ENCODE results near the gene ZC3H10. TPM values are rescaled to one million over a fixed set of nuclear protein-coding genes. Genes with fewer than 3 reads are reported as not detected.

ZC3H10 gene
- total and polyA plus RNA-seq, 4 donors = 1.8 to 9.6 (median 6.0) TPM

- no peaks in the 10 kb centered on the region for H3K4me1 ChIP-seq (ENCODE audit: control insufficient read depth in 1 of 2, insufficient read depth in 2 of 2, low read length in 2 of 2)
- no peaks in the 10 kb centered on the region for H3K9me3 ChIP-seq (ENCODE audit: control insufficient read depth, low read length)
- WGBS, 2 donors = 91% methylated on average over 6 of the region's 6 CpGs
- H3K4me3 ChIP-seq (ENCODE audit: low read length in 2 of 2) = no peak overlapping the region
- no peak overlapping the region for H3K27ac ChIP-seq (ENCODE audit: low read depth in 1 of 2, low read length in 2 of 2)
- intact Hi-C loops (cut with DNase I) = no loop called here
- no peak for ATAC-seq (ENCODE audit: low FRiP score)
- no peaks in the 10 kb centered on the region for H3K36me3 ChIP-seq (ENCODE audit: control insufficient read depth in 1 of 2, insufficient read depth in 2 of 2, low read length in 1 of 2)
- no peaks in the 10 kb centered on the region for H3K27me3 ChIP-seq (ENCODE audit: control insufficient read depth in 1 of 2, insufficient read depth in 2 of 2, low read length in 1 of 2)
- no peak for DNase-seq
Observed at GRCh38 chr12:56097738-56098137, 20.3 kb upstream of the ZC3H10 start.

- H3K36me3 ChIP-seq (ENCODE audit: control insufficient read depth in 1 of 2, insufficient read depth in 2 of 2, low read length in 1 of 2) = no peaks in the 10 kb centered on the region
- intact Hi-C loops (cut with DNase I) = no loop called here
Observed at GRCh38 chr12:56098592-56098991, 19.5 kb upstream of the ZC3H10 start.

DNA sequence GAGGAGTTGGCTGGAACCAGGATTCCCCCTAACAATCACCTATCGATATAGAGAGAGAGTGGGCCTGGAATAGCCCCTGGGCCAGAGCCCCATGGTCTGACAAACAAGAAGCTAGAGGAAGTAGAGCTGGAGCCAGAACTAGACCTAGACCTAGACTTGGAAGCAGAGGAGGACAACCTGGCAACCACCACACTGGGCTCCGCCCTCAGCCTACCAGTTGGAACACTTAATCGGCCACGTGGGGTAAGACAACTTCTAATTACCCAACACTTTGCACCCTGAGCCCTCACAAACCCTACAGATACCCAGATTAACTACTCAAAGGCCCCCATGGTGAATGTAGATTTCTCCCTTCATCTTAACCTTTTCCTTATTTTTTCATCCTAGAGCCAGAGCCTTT is 18.3 kb upstream of the ZC3H10 start:
- Histone ChIP-seq H3K4me1 (ENCODE audit: control insufficient read depth in 1 of 2, insufficient read depth in 2 of 2, low read length in 2 of 2) (peaks cover 0 to 4% of the 10 kb centered on the region in 2 donors), H3K9me3 (ENCODE audit: control insufficient read depth, low read length) (no peaks in the 10 kb centered on the region), H3K27me3 (ENCODE audit: control insufficient read depth in 1 of 2, insufficient read depth in 2 of 2, low read length in 1 of 2) (no peaks in the 10 kb centered on the region), H3K4me3 (ENCODE audit: low read length in 2 of 2) (no peak overlapping the region), H3K36me3 (ENCODE audit: control insufficient read depth in 1 of 2, insufficient read depth in 2 of 2, low read length in 1 of 2) (no peaks in the 10 kb centered on the region), H3K27ac (ENCODE audit: low read depth in 1 of 2, low read length in 2 of 2) (no peak overlapping the region)
- no peak for DNase-seq
- ATAC-seq (ENCODE audit: low FRiP score) = no peak
- 83 to 94% methylated on average over 4 of the region's 4 CpGs for WGBS, 2 donors
- intact Hi-C loops (cut with DNase I) = loop anchor here in 1 of 2 donors (10.0 kb wide), 2 partner anchors 55 to 95 kb away; partner anchors contain the start of gene RPS26

More at GRCh38 chr12:56098592-56098991, 19.5 kb upstream of the ZC3H10 start:
- Histone ChIP-seq H3K4me1 (ENCODE audit: control insufficient read depth in 1 of 2, insufficient read depth in 2 of 2, low read length in 2 of 2) (peaks cover 0 to 4% of the 10 kb centered on the region in 2 donors), H3K27ac (ENCODE audit: low read depth in 1 of 2, low read length in 2 of 2) (no peak overlapping the region), H3K4me3 (ENCODE audit: low read length in 2 of 2) (no peak overlapping the region), H3K27me3 (ENCODE audit: control insufficient read depth in 1 of 2, insufficient read depth in 2 of 2, low read length in 1 of 2) (no peaks in the 10 kb centered on the region), H3K9me3 (ENCODE audit: control insufficient read depth, low read length) (no peaks in the 10 kb centered on the region)
- WGBS, 2 donors = 91 to 93% methylated on average over 3 of the region's 3 CpGs
- ATAC-seq (ENCODE audit: low FRiP score) = no peak
- DNase-seq = no peak

- Histone ChIP-seq H3K27ac (ENCODE audit: low read depth in 1 of 2, low read length in 2 of 2) (no peak overlapping the region), H3K36me3 (ENCODE audit: control insufficient read depth in 1 of 2, insufficient read depth in 2 of 2, low read length in 1 of 2) (no peaks in the 10 kb centered on the region), H3K9me3 (ENCODE audit: control insufficient read depth, low read length) (no peaks in the 10 kb centered on the region), H3K27me3 (ENCODE audit: control insufficient read depth in 1 of 2, insufficient read depth in 2 of 2, low read length in 1 of 2) (no peaks in the 10 kb centered on the region), H3K4me3 (ENCODE audit: low read length in 2 of 2) (no peak overlapping the region), H3K4me1 (ENCODE audit: control insufficient read depth in 1 of 2, insufficient read depth in 2 of 2, low read length in 2 of 2) (peaks cover 0 to 9% of the 10 kb centered on the region in 2 donors)
- WGBS, 2 donors = 88 to 92% methylated on average over 14 of the region's 14 CpGs
- no peak for ATAC-seq (ENCODE audit: low FRiP score)
- intact Hi-C loops (cut with DNase I) = loop anchor here in 1 of 2 donors (10.0 kb wide), 2 partner anchors 56 to 96 kb away; partner anchors contain the start of gene RPS26
- DNase-seq = no peak
Observed at GRCh38 chr12:56101045-56101444, 17.0 kb upstream of the ZC3H10 start.

DNA sequence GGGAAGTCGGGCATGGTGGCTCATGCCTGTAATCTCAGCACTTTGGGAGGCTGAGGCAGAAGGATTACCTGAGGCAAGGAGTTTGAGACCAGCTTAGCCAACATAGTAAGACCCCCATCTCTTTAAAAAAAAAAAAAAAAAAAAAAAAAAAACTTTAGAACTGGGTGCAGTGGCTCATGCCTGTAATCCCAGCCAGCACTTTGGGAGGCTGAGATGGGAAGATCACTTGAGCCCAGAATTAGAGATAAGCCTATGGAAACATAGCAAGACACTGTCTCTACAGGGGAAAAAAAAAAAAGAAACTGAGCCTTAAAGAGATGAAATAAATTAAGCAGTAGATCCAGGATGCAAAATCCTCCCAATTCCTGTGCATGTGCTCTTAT is 15.4 kb upstream of the ZC3H10 start:
- 86 to 89% methylated on average over 1 of the region's 1 CpG for WGBS, 2 donors
- no peak overlapping the region for H3K4me3 ChIP-seq (ENCODE audit: low read length in 2 of 2)
- intact Hi-C loops (cut with DNase I) = loop anchor here in 1 of 2 donors (2.0 to 10.0 kb wide), 3 partner anchors 24 to 98 kb away; partner anchors contain the start of gene RPS26

DNA sequence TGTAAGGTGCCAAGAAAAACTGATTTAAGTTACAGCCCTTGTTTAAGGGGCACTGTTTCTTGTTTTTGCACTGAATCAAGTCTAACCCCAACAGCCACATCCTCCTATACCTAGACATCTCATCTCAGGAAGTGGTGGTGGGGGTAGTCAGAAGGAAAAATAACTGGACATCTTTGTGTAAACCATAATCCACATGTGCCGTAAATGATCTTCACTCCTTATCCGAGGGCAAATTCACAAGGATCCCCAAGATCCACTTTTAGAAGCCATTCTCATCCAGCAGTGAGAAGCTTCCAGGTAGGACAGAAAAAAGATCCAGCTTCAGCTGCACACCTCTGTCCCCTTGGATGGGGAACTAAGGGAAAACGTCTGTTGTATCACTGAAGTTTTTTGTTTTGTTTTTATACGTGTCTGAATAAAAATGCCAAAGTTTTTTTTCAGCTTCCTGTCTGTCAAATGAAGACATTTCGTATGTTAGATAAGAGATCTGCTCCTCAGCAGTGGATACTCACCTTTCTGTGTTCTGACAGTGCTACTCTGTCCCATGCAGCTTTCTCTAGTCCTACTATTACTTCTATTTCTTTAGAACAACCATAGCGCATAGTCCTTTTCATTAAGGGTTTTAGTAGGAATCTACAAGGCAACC is 14.9 kb upstream of the ZC3H10 start:
- no peak for DNase-seq
- Histone ChIP-seq H3K36me3 (ENCODE audit: control insufficient read depth in 1 of 2, insufficient read depth in 2 of 2, low read length in 1 of 2) (peaks cover 0 to 4% of the 10 kb centered on the region in 2 donors), H3K27ac (ENCODE audit: low read depth in 1 of 2, low read length in 2 of 2) (peak overlapping the region in 1 of 2 donors; percentile 34), H3K27me3 (ENCODE audit: control insufficient read depth in 1 of 2, insufficient read depth in 2 of 2, low read length in 1 of 2) (no peaks in the 10 kb centered on the region), H3K9me3 (ENCODE audit: control insufficient read depth, low read length) (no peaks in the 10 kb centered on the region), H3K4me3 (ENCODE audit: low read length in 2 of 2) (peak overlapping the region in 1 of 2 donors; percentile 51), H3K4me1 (ENCODE audit: control insufficient read depth in 1 of 2, insufficient read depth in 2 of 2, low read length in 2 of 2) (peaks cover 0 to 9% of the 10 kb centered on the region in 2 donors)
- intact Hi-C loops (cut with DNase I) = loop anchor here in 1 of 2 donors (2.0 to 10.0 kb wide), 3 partner anchors 24 to 98 kb away; partner anchors contain the start of gene RPS26
- WGBS, 2 donors = 47% methylated on average over 6 of the region's 6 CpGs
- ATAC-seq (ENCODE audit: low FRiP score) = no peak

More for the DNA sequence above, 15.4 kb upstream of the ZC3H10 start:
- Histone ChIP-seq H3K27me3 (ENCODE audit: control insufficient read depth in 1 of 2, insufficient read depth in 2 of 2, low read length in 1 of 2) (no peaks in the 10 kb centered on the region), H3K4me1 (ENCODE audit: control insufficient read depth in 1 of 2, insufficient read depth in 2 of 2, low read length in 2 of 2) (peaks cover 0 to 9% of the 10 kb centered on the region in 2 donors), H3K9me3 (ENCODE audit: control insufficient read depth, low read length) (no peaks in the 10 kb centered on the region), H3K27ac (ENCODE audit: low read depth in 1 of 2, low read length in 2 of 2) (no peak overlapping the region), H3K36me3 (ENCODE audit: control insufficient read depth in 1 of 2, insufficient read depth in 2 of 2, low read length in 1 of 2) (peaks cover 0 to 4% of the 10 kb centered on the region in 2 donors)
- ATAC-seq (ENCODE audit: low FRiP score) = no peak
- no peak for DNase-seq

DNA sequence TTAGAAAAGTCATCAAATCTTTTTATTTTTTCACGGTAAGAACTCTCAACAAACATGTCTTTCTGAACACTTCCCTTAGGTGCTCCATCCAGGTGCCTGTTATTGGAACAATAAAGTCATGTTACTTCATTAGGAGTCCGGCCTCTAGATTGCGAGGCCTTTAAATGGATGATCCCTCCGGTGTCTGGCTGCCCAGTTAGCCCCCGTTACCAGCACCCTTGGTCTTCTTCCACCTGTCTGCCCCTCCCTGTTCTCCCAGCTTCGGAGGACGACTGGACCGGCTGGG is 14.3 kb upstream of the ZC3H10 start:
- DNase-seq = no peak
- 1% methylated on average over 8 of the region's 8 CpGs for WGBS, 2 donors
- Histone ChIP-seq H3K4me1 (ENCODE audit: control insufficient read depth in 1 of 2, insufficient read depth in 2 of 2, low read length in 2 of 2) (peaks cover 0 to 9% of the 10 kb centered on the region in 2 donors), H3K27me3 (ENCODE audit: control insufficient read depth in 1 of 2, insufficient read depth in 2 of 2, low read length in 1 of 2) (no peaks in the 10 kb centered on the region), H3K4me3 (ENCODE audit: low read length in 2 of 2) (peak overlapping the region; percentile 51 to 56), H3K27ac (ENCODE audit: low read depth in 1 of 2, low read length in 2 of 2) (peak overlapping the region; percentile 34 to 50), H3K36me3 (ENCODE audit: control insufficient read depth in 1 of 2, insufficient read depth in 2 of 2, low read length in 1 of 2) (peaks cover 0 to 4% of the 10 kb centered on the region in 2 donors), H3K9me3 (ENCODE audit: control insufficient read depth, low read length) (no peaks in the 10 kb centered on the region)
- intact Hi-C loops (cut with DNase I) = loop anchor here in 1 of 2 donors (2.0 to 10.0 kb wide), 3 partner anchors 25 to 99 kb away; partner anchors contain the start of gene RPS26
- ATAC-seq (ENCODE audit: low FRiP score) = no peak

GRCh38 chr12:56104109-56104814 is 13.8 kb upstream of the ZC3H10 start, which contains the start of gene PA2G4:
Gene PA2G4, plus strand, starts transcription at chr12:56104559. Its CDS starts 179 bp downstream, at chr12:56104738.
- DNase-seq = peak; percentile 98 to 99
- H3K9me3 ChIP-seq (ENCODE audit: control insufficient read depth, low read length) = no peaks in the 10 kb centered on the region
- H3K27ac ChIP-seq (ENCODE audit: low read depth in 1 of 2, low read length in 2 of 2) = peak within 1 kb of the TSS; percentile 34 to 83
- peak; percentile 99 for ATAC-seq (ENCODE audit: low FRiP score)
- H3K4me1 ChIP-seq (ENCODE audit: control insufficient read depth in 1 of 2, insufficient read depth in 2 of 2, low read length in 2 of 2) = peaks cover 0 to 9% of the 10 kb centered on the region in 2 donors
- 0% methylated on average over 59 to 60 of the region's 60 CpGs for WGBS, 2 donors
- H3K36me3 ChIP-seq (ENCODE audit: control insufficient read depth in 1 of 2, insufficient read depth in 2 of 2, low read length in 1 of 2) = peaks cover 0 to 4% of the 10 kb centered on the region in 2 donors
- peak within 1 kb of the TSS; percentile 56 to 67 for H3K4me3 ChIP-seq (ENCODE audit: low read length in 2 of 2)
- intact Hi-C loops (cut with DNase I) = loop anchor here in 1 of 2 donors (10.0 kb wide), 2 partner anchors 59 to 99 kb away; partner anchors contain the start of gene RPS26
- no peaks in the 10 kb centered on the region for H3K27me3 ChIP-seq (ENCODE audit: control insufficient read depth in 1 of 2, insufficient read depth in 2 of 2, low read length in 1 of 2)

Data from aorta (tissue), 5 donors.